GM18873 (cell line): ENCODE measurements around the gene DOK1.
A peak's percentile ranks its signal among the peaks of the same experiment; 100 is the strongest.

Experiments used
- ATAC-seq: cut with Tn5 transposase; IDR thresholded peaks from one replicate; pipeline ENCODE4 v1.9.1; 2021; ENCODE audit warnings: mild to moderate bottlenecking, moderate library complexity, moderate number of reproducible peaks; ENCODE audit not compliant: unreplicated experiment, low FRiP score

Gene DOK1

DNA sequence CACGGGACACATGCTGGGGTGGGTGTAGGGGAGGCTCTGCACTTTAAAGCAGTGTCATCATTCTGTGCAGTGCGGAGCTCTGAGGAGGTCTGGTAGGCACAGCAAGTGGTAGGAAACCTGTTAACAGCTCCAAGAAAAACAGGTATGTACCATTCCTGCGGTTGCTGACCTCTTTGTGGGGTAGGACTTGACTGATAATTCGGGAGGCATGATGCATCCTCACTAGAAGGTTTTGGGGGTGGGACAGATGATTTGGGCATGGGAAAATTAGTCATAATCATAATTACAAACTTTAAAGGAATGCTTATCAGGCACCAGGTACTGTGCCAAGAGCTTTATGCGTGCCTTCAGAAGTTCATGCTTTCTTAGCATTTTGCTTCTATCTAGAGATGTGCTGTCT is 9.7 kb downstream of the DOK1 start:
- no peak for ATAC-seq

DNA sequence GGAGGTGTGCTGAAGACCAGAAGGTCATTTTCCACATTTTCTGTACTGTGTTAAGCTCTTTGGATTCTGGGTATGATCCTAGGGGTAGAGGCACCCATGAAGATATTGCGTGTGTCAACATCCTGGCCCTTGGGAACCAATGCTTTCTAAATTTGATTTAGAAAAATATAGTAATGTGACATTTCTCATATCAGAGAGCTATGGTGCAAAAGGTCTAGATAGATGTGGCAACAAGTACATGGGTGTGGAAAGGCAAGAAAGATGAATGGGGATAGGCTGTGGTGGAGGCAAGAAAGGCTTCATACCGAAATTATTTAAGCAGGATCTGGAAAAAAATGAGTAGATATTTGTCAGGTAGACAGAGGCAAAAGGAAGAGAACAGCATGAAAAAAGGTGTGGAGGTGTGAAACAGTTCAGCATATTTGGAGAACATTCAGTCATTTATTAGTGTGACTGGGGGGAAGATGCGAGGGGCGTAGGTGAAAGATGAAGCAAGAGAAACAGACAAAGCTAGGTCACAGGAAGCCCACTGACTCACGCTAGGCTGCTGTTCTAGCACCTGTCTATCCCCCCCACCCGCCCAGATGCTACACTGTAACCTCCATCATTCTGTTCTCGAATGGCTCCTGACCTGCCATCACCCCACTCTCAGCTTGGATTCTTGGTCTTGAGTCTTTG is 11.7 kb downstream of the DOK1 start:
- ATAC-seq = no peak

DNA sequence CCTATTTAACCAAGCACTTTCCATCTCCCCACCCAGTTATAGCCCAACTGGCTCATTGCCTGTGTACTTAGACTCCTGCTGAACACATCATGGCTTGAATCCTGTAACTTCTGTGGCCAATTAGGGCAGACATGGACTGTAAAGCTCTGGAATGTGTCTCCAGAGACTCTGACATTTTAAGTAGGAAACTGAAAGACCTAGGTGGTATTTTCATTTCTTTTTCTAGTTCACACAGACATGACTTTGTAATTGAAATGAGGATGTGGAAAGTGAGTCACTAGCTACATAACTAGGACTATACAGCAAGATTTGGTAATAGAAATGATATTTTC is 12.2 kb downstream of the DOK1 start:
- ATAC-seq = no peak

DNA sequence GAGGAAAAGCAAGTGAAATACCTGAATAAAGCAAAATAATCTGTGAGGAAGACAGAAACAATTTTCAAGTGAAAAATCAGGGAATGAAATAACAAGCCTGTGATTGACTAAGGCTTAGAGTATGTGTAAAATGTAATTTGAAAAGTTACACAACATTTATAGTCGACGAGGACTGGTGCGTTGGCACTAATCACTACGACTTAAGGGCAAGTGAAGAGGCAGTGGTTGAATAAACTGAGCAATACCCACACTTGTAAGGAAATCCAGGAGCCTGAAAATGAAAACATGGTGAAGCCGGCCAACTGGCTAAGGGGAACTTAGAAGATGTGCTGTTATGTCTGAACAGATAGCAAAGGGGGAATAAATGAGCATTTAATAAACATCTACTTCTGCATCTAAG is 13.4 kb downstream of the DOK1 start:
- no peak for ATAC-seq

DNA sequence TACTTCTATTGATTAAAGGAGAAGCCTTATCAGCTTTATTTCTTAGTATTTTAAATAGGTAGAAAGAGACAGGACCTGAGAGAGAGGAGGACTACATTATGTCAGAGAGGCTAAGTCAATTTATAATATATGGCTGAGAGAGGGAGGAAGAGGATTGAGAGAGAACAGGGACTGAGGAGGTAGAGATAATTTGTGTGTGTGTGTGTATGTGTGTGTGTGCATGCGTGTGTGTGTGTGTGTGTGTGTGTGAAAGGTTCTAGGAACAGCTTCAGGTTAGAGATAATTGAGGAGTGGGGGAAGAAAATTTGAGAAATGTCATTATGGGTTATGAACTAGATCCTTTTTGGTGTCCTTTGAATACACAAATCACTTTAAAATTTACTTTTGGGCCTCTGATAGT is 15.2 kb downstream of the DOK1 start:
- ATAC-seq = no peak

DNA sequence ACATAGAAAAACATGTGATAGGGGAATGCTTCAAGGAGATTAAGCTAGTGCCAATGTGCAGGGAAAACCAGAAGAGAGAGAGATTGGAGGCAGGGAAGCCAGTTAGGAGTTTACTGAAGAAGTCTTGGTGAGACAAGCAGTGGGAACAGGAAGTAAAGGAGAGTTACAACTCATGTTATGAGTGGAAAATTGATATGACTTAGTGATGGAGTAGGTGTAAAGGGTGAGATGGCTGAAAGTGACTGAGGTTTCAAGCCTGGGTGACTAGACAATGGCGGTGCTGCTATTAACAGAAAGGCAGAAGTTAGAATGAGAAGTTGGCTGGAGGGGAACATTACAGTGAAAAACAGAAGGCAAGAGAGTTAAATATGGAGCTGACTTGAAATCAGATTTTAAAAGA is 16.5 kb downstream of the DOK1 start:
- ATAC-seq = peak; percentile 67

DNA sequence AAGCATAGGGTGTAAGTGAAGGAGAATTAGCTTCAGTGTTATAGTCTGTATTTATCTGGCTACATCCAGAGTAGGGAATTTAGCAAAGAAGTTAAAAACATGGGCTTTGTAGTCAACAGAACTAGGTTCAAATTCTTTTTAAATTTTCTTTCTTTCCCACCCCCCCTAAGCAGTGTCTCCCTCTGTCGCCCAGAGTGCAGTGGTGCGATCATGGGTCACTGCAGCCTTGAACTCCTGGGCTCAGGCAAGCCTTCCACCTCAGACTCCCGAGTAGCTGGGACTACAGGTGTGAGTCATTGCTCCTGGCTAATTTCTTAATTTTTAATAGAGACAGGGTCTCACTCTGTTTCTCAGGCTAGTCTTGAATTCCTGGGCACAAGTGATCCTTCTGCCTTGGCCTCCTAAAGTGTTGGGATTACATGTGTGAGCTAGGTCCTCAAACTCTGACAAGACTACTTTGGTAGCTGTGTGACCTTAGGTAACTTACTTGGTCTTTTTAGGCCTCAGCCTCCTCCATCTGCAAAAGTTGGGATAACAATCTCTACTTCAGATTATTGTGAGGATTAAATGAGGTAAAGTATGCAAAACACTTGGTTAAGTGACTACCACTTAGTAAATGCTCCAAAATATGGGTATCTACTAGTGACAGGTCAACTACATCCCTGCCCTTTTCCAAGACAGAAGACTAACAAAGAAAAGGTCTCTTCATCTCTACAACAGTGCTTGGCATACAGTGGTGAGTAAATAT is 17.8 kb downstream of the DOK1 start:
- ATAC-seq = no peak

DNA sequence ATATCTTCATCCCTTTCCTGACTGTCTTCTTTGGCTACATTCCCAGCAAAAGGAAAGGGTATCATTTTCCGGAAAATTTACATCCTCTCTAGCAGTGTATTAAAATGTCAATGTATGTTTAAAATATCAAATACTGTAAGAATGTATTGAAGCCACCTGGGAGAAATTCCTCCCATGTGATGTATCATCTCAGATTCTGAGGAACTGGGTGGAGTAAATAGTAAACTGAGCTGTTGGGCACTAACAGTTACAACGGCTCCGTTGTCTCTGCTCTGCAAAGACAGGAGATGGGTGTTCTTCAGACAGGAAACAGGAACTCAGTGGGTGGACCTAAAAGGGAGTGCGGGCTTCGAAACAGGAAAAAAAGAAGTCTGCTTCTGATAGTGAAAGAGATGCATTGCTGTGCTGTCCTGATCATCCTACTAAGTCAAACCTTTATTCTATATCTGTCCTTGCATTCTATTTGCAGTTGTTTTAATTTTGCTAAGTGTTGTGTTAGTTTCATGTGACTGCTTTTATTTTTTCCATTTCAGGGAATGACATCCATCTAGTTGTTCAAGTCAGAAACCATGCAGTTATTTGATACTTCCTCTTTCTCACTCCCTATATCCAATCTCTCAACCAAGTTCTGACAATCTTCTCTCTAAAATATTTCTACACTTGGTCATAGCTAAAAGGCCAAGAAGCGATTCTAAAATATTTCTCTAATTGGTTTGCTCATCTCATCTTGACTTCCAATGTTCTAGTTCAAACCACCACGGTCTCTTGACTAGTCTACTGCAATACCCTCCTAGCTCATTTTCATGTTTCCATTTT is 19.4 kb downstream of the DOK1 start:
- ATAC-seq = no peak

DNA sequence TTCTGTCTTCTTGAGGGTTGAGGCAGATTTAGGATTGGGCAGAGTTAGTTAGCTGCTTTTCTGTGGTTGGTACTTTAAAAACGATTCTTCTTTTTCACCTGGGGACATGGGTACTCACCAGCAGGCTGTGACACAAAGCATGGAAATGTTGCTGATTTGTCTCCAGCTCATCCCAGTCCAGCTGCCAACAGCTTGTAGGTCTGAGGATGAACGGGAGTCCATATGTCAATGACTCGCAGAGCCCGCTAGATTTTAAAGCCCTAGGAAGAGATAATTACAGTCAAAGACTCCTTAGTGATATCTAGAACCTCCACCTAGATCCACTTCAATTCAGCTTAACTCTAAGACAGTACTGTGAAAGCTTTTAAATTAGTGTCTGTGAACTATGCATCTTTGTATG is 20.8 kb downstream of the DOK1 start:
- no peak for ATAC-seq

DNA sequence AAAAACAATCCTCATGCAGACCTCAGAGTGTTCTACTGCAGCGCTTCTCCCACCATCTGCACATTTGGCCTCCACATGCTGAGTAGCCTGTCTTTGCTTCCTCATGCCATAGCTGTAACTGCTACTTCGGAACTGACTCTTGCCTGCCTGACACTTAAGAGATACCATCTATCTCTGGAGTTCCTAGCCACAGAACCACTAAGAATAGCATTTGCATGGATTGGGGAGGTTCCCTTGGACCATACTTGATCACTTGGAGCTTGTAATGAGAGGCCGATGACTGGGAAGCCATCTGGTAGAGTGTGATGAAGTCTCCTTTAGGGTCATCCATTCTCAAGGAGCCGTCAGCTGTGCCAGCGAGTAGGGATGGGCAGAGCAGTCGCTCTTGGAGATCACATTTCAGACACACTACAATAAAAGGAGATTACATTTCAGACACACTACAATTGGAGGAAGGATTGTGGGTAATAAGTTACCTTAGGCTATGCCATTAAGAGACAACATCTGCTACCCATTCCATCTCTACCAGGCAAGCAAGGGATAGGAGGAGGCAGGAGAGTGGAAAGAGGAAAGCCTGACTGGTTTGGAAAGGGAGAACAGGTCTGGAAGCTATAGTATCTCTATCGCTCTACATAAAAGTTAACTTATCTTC is 21.8 kb downstream of the DOK1 start:
- no peak for ATAC-seq

DNA sequence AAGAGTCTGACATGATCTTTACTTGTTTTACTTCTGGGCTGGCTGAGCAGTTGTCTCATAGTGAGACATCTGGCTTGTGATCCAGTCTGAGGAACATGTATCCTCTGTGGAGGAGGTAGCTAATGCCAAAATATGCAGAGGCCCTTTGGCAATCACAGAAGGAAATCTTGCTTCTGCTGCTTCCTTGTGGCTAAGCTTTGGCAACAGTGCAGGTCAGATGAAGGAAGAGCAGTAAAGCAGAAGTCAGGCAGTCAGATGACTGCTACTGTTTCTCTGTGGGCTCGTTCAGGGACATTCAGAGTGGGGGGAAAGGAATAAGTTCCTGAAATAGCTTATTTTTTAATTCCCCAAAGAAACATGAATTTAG is 22.3 kb downstream of the DOK1 start:
- no peak for ATAC-seq

DNA sequence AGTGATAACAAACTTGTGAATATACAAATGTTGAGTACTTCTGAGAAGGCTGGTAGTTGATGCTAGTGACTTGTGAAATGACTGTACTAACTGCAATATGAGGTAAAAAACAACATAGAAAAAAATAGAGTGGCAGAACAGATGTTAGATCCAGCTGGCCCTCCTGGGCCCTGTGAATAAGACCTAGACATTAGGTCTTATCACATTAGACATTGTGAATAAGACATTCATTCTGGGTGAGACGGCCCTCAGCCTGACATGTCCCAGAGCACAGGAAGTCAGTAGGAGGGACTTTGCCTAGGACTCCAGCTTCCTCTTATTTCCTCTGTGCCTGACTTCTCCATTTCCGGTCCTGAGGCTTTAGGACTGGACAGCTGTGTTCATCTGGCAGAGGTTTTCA is 22.9 kb downstream of the DOK1 start:
- ATAC-seq = peak; percentile 49

DNA sequence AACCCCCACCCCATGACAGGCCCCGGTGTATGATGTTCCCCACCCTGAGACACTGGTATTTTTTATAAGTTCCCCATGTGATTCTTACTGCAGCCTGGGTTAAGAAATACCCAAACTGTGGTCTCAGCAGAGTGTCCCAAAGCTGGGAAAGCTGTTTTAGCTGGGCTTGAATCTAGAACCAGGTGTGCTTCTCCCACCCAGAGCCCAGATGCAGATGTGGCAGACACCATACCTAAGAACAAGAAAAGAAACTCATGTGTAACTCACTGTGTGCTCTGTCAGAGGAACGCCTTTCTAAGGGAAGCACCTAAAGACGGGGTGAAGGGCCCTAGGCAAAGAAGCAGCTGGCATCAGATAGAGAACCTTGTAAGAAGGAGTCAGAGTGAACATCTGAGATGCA is 23.9 kb downstream of the DOK1 start:
- ATAC-seq = no peak

DNA sequence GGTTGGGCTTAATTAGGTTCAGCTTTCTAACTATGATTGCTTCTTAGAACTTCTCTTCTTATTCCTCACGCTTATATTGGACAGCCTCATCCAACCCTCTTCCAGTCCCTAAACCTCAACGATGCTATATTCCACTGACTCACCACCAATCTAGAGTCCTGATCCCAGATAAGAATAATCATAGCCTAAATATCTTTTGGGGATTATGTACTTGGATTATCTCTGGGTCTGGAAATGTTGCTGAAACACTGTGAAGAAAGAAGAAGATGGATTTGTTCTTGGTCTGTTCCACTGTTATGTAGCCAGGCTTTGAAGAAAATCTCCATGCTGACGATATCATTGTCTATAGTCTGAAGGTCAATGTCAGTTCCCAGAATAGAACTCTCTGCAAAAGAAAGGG is 26.9 kb downstream of the DOK1 start:
- no peak for ATAC-seq

DNA sequence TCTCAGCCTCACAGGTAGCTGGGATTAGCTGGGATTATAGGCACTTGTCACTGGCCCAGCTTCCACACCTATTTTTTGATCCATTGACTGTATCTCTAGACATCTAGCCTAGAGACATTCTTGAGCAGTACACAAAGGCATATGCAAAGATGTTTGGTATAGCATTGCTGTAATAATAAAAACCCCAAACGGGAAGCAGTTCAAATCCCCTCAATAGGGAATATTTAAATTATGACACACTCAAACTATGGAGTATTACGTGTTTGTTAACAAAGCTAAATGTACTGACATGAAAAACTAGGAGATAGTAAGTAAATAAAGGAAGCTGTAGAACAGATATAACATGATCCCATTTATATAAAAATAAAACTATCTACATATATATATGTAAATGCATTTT is 27.7 kb downstream of the DOK1 start:
- ATAC-seq = no peak

DNA sequence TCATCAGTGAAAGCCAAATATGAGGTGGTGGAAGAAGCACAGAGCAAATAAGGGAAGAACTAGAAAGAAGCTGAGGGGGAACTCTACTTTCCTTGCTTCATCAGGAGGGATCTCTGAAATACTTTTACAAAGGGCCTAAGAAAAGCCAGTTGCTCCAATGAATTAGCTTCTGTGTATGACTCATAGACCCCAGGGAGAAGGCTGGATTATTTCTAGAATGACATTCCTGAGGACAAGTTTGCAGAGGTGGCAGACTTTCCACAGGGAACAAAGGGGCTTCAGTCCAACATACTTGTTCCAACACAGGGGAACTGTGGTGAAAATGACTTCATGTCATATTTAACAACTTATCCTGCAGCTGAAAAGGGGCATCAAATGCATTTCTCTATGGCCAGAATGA is 29.0 kb downstream of the DOK1 start:
- no peak for ATAC-seq

DNA sequence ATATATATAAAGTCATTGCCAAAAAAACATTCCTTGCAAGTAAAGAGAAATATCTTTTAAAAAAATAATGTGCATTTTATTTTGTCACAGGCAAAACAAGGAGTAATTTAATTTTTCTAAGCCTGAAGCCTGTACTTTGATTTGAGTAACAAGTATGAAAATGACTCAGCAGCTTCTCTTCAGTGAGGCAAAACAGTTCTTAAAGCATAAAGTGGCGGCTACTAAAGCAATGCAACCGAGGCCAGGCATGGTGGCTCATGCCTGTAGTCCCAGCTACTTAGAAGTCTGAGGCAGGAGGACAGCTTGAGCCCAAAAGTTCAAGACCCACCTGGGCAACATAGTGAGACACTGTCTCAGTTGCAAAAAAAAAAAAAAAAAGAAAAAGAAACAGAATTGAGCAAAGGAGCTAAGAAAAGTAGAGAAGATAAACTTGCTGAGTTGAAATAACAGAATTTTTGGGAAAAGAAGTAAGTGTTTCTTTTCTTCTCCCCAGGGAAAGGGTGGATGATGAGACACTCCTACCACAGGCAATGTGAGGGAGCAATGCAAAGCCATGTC is 29.6 kb downstream of the DOK1 start:
- ATAC-seq = no peak

DNA sequence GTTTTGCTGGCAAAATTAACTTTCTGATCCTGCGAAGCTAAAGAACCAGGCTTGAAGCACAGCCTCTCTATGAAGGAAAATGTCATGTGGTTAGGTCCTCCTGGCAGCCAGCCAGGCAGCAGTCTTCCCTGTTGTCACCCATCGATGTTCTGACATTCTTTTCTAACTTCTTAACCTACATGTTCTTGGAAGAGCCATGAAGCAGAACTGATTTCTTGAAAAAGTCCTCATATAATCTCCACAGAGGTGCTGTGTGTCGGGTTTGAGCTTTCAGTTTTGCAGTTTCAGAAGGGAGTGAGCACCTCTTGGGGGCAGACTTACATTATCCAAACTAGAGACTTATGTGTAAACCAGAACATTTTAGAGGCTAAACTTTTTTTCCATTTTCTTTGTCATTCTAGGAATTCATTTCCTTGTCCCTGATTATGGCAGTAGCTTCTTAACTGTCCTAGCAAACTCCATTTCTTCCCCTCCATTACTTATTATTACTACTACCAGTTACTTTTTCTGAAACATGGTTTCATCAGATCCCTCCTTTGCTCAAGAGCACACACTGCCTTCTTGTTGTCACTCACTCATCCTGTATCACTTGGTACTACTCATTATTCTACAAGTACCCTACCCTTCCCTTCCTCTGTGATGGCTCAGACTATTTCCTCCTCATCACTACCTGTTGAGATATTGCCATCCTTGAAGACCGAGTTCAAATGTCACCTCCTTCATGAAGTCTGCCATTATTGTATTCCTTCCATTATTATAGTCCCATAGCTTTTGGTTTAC is 31.1 kb downstream of the DOK1 start:
- no peak for ATAC-seq

DNA sequence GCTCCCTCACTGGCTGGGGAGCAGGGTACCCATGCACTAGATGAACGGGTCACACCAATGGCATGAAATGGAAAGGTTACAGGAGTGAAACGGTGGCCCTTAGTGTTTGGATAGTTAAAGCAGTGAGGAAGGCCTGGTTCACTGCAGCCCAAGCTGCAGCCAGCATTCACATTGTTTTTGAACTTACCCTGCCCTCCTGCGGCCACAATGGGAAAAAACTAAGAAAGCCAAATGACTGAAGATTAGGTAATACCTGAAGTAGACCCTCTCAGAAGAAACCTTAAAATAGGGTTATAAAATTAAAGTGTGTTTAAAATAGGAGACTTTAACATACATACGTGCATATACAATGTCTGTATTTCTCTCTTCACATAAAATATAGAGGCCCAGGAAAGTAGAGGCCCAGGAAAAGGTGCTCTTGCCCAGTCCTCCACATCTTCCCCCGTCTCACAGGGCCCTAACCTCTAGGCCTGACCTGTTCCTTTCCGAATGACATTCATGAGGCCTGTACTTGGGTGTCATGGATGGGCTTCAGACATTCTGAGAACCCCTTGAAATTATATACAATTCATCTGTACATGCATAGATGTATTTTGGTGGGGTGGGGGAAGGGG is 33.3 kb downstream of the DOK1 start:
- ATAC-seq = no peak

DNA sequence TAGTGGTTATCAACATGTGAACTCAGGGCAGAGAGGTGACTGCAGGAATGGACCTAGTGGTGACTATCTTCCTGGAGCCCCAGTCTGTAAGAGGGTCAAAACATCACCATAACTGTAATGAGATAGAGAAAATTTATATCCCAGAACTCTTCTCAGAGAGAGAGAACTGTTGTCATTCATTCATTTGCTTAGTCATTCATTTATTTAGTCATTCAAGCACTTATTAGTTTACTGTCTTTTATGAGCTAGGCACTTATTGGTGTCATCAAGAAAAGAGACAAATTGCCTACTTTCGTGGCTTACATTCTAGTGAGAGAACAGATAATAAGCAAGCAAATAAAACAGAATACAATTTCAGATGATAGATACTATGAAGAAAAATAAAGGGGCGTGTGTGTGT is 34.1 kb downstream of the DOK1 start:
- no peak for ATAC-seq
